Gastrocnemius medialis (tissue), 4 donors: Measurements from ENCODE around the gene RBMS3.

Source experiments
- CTCF ChIP-seq, 5 experiments: fragments of 450-650 bp in 3 of 5; fragments of 200-600 bp in 2 of 5; sonication (generic) in 2 of 5; IDR thresholded peaks in 4 of 5; conservative IDR thresholded peaks in 1 of 5; 1 replicate in 4 of 5; 2 replicates in 1 of 5; pipeline ENCODE4 v1.5.1; 2016 to 2019; ENCODE audit warnings: antibody characterized with exemption in 5 of 5, mild to moderate bottlenecking in 3 of 5, moderate library complexity in 3 of 5
- POLR2A ChIP-seq, 2 donors: fragments of 450-650 bp; IDR thresholded peaks; one replicate each; pipeline ENCODE4 v1.6.1; 2017; ENCODE audit warnings: antibody characterized with exemption in 2 of 2, mild to moderate bottlenecking in 2 of 2, moderate library complexity in 2 of 2

GRCh38 chr3:29279286-29279685 lies 1.6 kb upstream of the RBMS3 start:
- TF ChIP-seq POLR2A (IDR thresholded peaks at IDR 0.05) (no peak), CTCF (IDR thresholded peaks at IDR 0.05 in 4 of 5, conservative IDR thresholded peaks at IDR 0.05 in 1 of 5) (no peak)
